NB4 (cell line): ENCODE measurements around the gene POFUT2.
A peak's percentile ranks its signal among the peaks of the same experiment; 100 is the strongest.

Experiments used
- DNase-seq: peaks from one replicate; pipeline ENCODE4 v3.0.0; 2010; ENCODE audit warnings: low read depth
- H3K4me3 ChIP-seq: one replicate; pipeline ENCODE4 v1.5.1; 2011; ENCODE audit warnings: mild to moderate bottlenecking, low read depth, low read length, moderate library complexity
- MYC ChIP-seq: IDR thresholded peaks from 2 replicates; pipeline ENCODE4 v1.6.1; 2011; ENCODE audit warnings: low read depth, low read length
- POLR2A ChIP-seq: IDR thresholded peaks from 2 replicates; pipeline ENCODE4 v1.6.1; 2011; ENCODE audit warnings: mild to moderate bottlenecking; ENCODE audit not compliant: insufficient read length; ENCODE audit errors: extremely low read depth
- TF ChIP-seq, protein P1 (sequence below): IDR thresholded peaks from 2 replicates; pipeline ENCODE4 v1.6.1; 2011; ENCODE audit warnings: low read depth, low read length
- TF ChIP-seq, protein P2 (sequence below): IDR thresholded peaks from one replicate; pipeline ENCODE4 v1.5.1; 2012; ENCODE audit warnings: low read depth, low read length

POFUT2 gene, protein sequence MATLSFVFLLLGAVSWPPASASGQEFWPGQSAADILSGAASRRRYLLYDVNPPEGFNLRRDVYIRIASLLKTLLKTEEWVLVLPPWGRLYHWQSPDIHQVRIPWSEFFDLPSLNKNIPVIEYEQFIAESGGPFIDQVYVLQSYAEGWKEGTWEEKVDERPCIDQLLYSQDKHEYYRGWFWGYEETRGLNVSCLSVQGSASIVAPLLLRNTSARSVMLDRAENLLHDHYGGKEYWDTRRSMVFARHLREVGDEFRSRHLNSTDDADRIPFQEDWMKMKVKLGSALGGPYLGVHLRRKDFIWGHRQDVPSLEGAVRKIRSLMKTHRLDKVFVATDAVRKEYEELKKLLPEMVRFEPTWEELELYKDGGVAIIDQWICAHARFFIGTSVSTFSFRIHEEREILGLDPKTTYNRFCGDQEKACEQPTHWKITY

DNA sequence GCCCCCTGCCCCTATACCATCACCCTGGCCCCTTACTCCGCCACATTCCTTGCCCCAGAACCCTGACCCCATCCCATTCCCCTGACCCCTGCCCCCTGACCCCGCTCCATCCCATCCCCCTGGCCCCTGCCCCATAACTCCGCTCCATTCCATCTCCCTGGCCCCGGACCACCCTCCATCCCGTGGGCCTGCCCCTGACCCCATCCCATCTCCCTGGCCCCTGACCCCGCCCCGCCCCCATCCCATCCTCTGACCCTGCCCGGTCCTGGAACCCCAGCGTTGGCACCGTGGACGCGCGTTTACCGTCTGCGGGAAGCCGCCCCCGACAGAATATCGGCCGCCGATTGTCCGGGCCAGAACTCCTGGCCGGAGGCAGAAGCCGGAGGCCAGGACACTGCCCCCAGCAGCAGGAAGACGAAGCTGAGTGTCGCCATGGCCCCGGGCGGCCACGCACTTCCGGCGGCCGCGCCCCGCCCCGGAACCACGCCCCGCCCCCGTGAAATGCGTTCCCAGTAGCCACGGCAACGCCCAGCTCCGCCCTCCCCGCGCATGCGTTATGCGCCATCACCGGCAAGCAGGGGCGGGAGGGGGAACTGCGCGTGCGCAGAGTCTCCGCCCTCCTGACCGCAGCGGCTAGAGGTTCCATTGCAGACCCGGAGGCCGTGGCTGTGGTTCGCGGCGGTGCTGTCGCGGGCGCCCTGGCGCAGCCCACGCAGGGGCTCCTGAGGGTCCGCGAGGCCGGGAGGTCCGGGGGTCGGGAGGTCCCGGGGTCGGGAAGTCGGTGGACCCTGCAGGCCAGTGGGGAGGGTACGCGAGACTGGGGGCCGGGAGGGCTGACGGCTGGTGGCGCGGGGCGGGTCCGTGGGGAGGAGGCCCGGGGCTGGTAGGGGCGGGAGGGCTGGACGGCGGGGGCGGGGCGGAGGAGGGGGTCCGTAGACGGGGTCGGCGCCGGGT is at the start of gene POFUT2:
POFUT2 (minus strand) TSS at position 458 of the 954 bp plus-strand sequence; CDS start at position 434, 24 bp downstream.
- TF ChIP-seq POLR2A (peak; percentile 61), MYC (no peak)
- TF ChIP-seq, protein P1, sequence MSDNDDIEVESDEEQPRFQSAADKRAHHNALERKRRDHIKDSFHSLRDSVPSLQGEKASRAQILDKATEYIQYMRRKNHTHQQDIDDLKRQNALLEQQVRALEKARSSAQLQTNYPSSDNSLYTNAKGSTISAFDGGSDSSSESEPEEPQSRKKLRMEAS = peak; percentile 63
- TF ChIP-seq, protein P2, sequence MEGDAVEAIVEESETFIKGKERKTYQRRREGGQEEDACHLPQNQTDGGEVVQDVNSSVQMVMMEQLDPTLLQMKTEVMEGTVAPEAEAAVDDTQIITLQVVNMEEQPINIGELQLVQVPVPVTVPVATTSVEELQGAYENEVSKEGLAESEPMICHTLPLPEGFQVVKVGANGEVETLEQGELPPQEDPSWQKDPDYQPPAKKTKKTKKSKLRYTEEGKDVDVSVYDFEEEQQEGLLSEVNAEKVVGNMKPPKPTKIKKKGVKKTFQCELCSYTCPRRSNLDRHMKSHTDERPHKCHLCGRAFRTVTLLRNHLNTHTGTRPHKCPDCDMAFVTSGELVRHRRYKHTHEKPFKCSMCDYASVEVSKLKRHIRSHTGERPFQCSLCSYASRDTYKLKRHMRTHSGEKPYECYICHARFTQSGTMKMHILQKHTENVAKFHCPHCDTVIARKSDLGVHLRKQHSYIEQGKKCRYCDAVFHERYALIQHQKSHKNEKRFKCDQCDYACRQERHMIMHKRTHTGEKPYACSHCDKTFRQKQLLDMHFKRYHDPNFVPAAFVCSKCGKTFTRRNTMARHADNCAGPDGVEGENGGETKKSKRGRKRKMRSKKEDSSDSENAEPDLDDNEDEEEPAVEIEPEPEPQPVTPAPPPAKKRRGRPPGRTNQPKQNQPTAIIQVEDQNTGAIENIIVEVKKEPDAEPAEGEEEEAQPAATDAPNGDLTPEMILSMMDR = no peak
- peak within 1 kb of the TSS; percentile 57 for H3K4me3 ChIP-seq
- peak; percentile 92 for DNase-seq

DNA sequence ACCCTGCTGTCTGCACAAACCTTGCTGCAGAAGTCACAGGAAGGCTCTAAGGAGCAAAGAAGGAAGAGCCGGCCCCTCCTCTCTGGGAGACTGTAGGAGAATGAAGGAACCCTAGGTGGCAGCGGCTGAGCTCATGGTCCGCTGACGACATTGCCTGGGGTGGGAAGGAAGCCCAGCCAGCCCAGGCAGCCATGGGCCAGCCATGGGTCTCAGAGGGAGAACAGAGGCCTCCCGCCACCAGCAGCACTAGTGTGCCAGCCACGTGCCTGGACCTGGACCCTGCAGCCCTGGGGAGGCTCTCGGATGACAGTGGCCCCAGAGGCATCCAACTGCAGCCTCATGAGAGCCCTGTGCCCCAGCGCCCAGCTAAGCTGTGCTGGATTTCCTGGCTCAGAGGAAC is 49.2 kb upstream of the POFUT2 start:
- no peak overlapping the region for H3K4me3 ChIP-seq
- no peak for DNase-seq
- no peak for TF ChIP-seq MYC
- TF ChIP-seq, protein P2 = no peak
- TF ChIP-seq, protein P1 = no peak

DNA sequence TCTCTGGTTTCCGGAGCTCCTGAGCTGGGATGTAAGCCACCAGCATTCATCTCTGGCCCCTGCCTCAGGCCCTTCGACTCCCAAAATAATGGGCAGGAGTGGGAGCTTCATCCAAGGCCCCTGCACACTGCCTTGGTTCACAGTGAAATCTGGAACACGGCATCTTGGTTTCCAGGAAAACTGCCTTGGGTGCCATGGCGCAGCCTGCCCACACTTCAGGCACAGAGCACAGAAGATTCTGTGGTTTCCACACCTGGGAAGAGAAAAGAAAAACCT is 48.8 kb upstream of the POFUT2 start:
- TF ChIP-seq, protein P2 = no peak
- TF ChIP-seq MYC = no peak
- no peak for DNase-seq
- H3K4me3 ChIP-seq = no peak overlapping the region

DNA sequence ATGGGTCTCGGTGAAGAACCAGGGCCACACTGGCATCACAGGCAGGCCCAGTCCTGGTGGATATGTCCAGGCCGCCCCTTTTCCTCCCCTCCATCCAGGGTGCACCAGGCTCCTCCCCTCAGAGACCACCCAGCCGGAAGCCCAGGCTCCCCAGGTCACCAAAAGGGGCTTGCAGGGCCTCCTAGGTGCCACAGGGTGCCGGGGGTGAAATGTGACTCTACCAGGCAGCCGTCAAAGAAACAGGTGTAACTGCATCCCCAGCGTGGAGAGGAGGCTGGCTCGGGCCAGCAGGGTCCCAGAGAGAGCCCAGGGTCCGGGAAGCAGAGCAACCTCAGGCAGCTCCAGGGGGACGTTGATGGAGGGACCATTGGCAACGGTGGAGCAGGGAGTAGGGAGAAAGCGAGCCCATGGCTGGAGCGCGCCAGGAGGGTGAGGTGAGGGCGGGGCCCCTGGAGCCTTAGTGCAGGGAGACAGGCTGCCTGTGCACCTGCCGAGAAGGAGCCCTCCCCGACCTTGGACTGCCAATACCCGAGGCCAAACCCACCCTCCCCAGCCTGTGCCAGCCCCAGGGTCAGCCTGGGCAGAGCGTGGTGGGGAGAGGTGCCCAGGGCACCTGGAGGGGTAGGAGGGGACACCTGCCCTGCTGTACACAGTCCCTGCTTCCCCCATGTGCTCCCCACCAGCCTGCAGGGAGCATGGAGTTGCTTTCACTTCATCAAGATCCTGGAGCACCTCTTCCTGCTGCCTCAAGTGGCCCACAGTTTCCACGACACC is 48.3 kb upstream of the POFUT2 start:
- DNase-seq = no peak
- H3K4me3 ChIP-seq = no peak overlapping the region
- TF ChIP-seq, protein P1 = no peak
- TF ChIP-seq MYC = no peak
- TF ChIP-seq, protein P2 = no peak
- no peak for TF ChIP-seq POLR2A

DNA sequence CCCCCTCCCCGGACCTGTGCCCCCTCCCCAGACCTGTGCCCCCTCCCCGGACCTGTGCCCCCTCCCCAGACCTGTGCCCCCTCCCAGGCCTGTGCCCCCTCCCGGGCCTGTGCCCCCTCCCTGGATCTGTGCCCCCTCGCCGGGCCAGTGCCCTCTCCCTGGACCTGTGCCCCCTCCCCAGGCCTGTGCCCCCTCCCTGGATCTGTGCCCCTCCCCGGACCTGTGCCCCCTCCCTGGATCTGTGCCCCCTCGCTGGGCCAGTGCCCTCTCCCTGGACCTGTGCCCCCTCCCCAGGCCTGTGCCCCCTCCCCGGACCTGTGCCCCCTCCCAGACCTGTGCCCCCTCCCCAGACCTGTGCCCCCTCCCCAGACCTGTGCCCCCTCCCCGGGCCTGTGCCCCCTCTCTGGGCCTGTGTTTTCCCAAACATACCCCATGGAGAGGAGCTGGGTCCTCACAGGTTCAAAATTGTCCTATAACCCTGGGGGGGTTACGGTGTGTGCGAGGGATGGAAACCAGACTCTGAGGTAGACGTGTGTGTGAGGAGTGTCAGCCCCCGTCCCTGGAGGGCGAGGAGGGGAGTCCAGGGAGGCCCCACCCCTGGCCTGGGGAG is 47.6 kb upstream of the POFUT2 start:
- no peak for DNase-seq
- H3K4me3 ChIP-seq = no peak overlapping the region
- TF ChIP-seq MYC (no peak), POLR2A (no peak)
- TF ChIP-seq, protein P1 = no peak
- TF ChIP-seq, protein P2 = no peak
